ENCODE data around the gene GOLGA1. TPM values are rescaled to one million over a fixed set of nuclear protein-coding genes. Genes with fewer than 3 reads are reported as not detected.

GOLGA1 gene
- total RNA-seq, 4 donors from 2014 or later: 6.7 to 25.7 (median 15.4) TPM

DNA sequence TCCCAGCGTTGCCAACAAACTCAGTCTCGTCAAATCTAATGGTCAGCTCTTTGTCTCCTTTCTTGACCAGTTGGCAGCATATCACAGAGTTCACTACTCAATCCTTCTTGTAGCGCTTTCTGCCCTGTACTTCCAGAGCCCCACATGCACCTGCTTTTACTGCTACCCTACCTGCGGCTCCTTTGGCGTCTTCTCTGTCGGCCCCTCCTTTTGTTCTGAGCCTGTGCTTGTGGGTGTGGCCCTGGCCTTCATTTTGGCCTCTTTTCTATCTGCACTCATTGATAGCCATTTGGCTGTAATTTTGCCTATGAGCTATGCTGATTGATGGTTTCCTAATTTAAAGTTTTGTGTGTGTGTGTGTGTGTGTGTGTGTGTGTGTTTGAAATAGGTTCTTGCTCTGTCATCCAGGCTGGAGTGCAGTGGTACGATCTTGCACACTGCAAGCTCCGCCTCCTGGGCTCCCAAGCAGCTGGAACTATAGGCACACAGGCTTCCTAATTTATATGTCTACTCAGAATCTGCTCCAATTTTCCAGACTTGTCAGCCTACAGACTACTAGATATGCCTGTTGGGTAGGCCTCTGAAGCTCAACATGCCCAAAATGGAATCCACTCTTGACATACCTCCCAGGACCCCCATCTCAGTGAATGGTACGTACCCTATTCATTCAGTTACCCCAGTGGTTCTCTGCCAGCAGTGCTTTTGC is 46.7 kb downstream of the GOLGA1 start:
- no peaks in the 10 kb centered on the region for H3K9me3 ChIP-seq
- no peak overlapping the region for H3K27ac ChIP-seq
- no peaks in the 10 kb centered on the region for H3K27me3 ChIP-seq
- no peaks in the 10 kb centered on the region for H3K36me3 ChIP-seq
- DNase-seq: no peak
- no peak for TF ChIP-seq POLR2A (IDR thresholded peaks at IDR 0.05)
- TF ChIP-seq, protein P1, sequence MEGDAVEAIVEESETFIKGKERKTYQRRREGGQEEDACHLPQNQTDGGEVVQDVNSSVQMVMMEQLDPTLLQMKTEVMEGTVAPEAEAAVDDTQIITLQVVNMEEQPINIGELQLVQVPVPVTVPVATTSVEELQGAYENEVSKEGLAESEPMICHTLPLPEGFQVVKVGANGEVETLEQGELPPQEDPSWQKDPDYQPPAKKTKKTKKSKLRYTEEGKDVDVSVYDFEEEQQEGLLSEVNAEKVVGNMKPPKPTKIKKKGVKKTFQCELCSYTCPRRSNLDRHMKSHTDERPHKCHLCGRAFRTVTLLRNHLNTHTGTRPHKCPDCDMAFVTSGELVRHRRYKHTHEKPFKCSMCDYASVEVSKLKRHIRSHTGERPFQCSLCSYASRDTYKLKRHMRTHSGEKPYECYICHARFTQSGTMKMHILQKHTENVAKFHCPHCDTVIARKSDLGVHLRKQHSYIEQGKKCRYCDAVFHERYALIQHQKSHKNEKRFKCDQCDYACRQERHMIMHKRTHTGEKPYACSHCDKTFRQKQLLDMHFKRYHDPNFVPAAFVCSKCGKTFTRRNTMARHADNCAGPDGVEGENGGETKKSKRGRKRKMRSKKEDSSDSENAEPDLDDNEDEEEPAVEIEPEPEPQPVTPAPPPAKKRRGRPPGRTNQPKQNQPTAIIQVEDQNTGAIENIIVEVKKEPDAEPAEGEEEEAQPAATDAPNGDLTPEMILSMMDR (IDR thresholded peaks at IDR 0.05): no peak
- H3K4me3 ChIP-seq: no peak overlapping the region
- intact Hi-C loops (cut with DNase I; ENCODE audit: low total_unique reads): no loop called here
- H3K4me1 ChIP-seq: no peaks in the 10 kb centered on the region

DNA sequence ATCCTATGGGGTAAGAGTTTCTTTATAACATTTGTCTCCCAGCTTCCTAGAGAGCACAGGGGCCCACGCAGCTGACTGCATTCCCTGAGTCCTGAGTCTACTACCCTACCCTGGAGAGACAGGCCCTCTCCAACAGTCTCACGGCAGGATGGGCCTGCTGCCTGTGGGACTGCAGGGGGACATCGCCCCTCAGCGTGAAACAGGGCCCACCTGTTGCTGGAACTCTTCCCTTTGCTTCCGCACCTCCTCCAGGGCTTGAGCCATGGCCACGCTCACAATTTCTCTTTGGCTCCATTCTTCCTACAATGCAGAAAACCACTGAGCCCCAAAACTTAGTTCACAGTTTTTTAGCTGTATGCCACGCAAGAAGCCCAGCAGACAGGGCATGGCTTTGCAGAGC is 50.7 kb downstream of the GOLGA1 start:
- H3K27me3 ChIP-seq: no peaks in the 10 kb centered on the region
- no peak for DNase-seq
- TF ChIP-seq, protein P1 (IDR thresholded peaks at IDR 0.05): no peak
- TF ChIP-seq POLR2A (IDR thresholded peaks at IDR 0.05): no peak

DNA sequence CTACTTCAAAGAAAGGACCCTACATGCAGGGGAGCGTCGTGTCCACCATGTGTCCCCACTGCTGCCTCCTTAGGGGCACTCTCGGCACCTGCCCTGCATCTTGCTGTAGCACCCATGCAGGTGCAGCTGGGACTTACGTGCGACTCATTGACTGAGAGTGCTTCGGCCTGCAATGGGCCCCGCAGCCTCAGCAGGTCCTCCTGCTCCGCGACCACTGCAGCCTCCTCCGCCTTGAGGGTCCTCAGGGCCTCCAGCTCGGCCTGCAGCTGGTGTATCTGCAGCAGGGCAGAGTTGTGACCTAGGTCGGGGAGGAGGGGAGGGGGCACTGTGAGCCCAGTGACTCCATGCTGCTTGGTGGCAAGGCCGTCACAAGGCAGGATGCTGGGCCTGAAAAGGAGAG is 51.9 kb downstream of the GOLGA1 start:
- Histone ChIP-seq H3K4me1 (no peaks in the 10 kb centered on the region), H3K27me3 (no peaks in the 10 kb centered on the region), H3K4me3 (no peak overlapping the region), H3K36me3 (no peaks in the 10 kb centered on the region), H3K9me3 (no peaks in the 10 kb centered on the region), H3K27ac (no peak overlapping the region)
- DNase-seq: no peak
- intact Hi-C loops (cut with DNase I; ENCODE audit: low total_unique reads): no loop called here
- TF ChIP-seq, protein P1 (IDR thresholded peaks at IDR 0.05): no peak
- no peak for TF ChIP-seq POLR2A (IDR thresholded peaks at IDR 0.05)

More for the DNA sequence above, 50.7 kb downstream of the GOLGA1 start:
- H3K27ac ChIP-seq: no peak overlapping the region
- no peaks in the 10 kb centered on the region for H3K36me3 ChIP-seq
- H3K4me3 ChIP-seq: no peak overlapping the region
- intact Hi-C loops (cut with DNase I; ENCODE audit: low total_unique reads): no loop called here
- no peaks in the 10 kb centered on the region for H3K4me1 ChIP-seq
- H3K9me3 ChIP-seq: no peaks in the 10 kb centered on the region

GRCh38 chr9:124887832-124888231 is 53.1 kb downstream of the GOLGA1 start:
- no peaks in the 10 kb centered on the region for H3K9me3 ChIP-seq
- no peak for DNase-seq
- no peaks in the 10 kb centered on the region for H3K27me3 ChIP-seq
- intact Hi-C loops (cut with DNase I; ENCODE audit: low total_unique reads): no loop called here
- TF ChIP-seq, protein P1 (IDR thresholded peaks at IDR 0.05): no peak
- TF ChIP-seq POLR2A (IDR thresholded peaks at IDR 0.05): no peak
- no peaks in the 10 kb centered on the region for H3K36me3 ChIP-seq
- no peaks in the 10 kb centered on the region for H3K4me1 ChIP-seq
- H3K27ac ChIP-seq: no peak overlapping the region
- no peak overlapping the region for H3K4me3 ChIP-seq

- Histone ChIP-seq H3K27ac (no peak overlapping the region), H3K27me3 (no peaks in the 10 kb centered on the region), H3K36me3 (no peaks in the 10 kb centered on the region), H3K9me3 (no peaks in the 10 kb centered on the region), H3K4me3 (no peak overlapping the region), H3K4me1 (no peaks in the 10 kb centered on the region)
- TF ChIP-seq, protein P1 (IDR thresholded peaks at IDR 0.05): no peak
- no peak for TF ChIP-seq POLR2A (IDR thresholded peaks at IDR 0.05)
- DNase-seq: no peak
- intact Hi-C loops (cut with DNase I; ENCODE audit: low total_unique reads): no loop called here
These were observed 53.9 kb downstream of the GOLGA1 start for GRCh38 chr9:124886866-124887492.

Measured in uterus (tissue), 4 donors.